Activated naive CD8-positive, alpha-beta T cell treated with anti-CD3 and anti-CD28 coated beads, Interleukin-2, amount 50 U/mL, for 24 hours (primary cell): ENCODE data around the gene POU4F3.

ENCODE experiments used
- ATAC-seq: fragments of 150-1000 bp; cut with Tn5 transposase; one replicate; pipeline ENCODE4 v1.10.0; 2021
- DNase-seq: peaks from one replicate; pipeline ENCODE4 v3.0.0; 2021
- H3K27ac Mint-ChIP-seq: one replicate; pipeline ENCODE4 v1.8.0; 2021; ENCODE audit warnings: mild to moderate bottlenecking, mixed read lengths
- H3K27me3 Mint-ChIP-seq: one replicate; pipeline ENCODE4 v1.8.0; 2021; ENCODE audit warnings: mixed read lengths
- H3K36me3 Mint-ChIP-seq: one replicate; pipeline ENCODE4 v1.8.0; 2021; ENCODE audit warnings: low read depth, mixed read lengths
- H3K4me1 Mint-ChIP-seq: one replicate; pipeline ENCODE4 v1.8.0; 2021; ENCODE audit warnings: mixed read lengths
- H3K4me3 Mint-ChIP-seq: one replicate; pipeline ENCODE4 v1.8.0; 2021; ENCODE audit warnings: mild to moderate bottlenecking, moderate library complexity, mixed read lengths
- H3K9me3 Mint-ChIP-seq: one replicate; pipeline ENCODE4 v1.8.0; 2021; ENCODE audit warnings: mixed read lengths

POU4F3 gene

GRCh38 chr5:146345578-146346366, 7.1 kb downstream of the POU4F3 start:
- no peak overlapping the region for H3K27ac Mint-ChIP-seq
- H3K9me3 Mint-ChIP-seq: no peaks in the 10 kb centered on the region
- peaks cover 67% of the 10 kb centered on the region for H3K27me3 Mint-ChIP-seq
- peak overlapping the region; percentile 26 for H3K4me3 Mint-ChIP-seq
- no peaks in the 10 kb centered on the region for H3K36me3 Mint-ChIP-seq
- peaks cover 14% of the 10 kb centered on the region for H3K4me1 Mint-ChIP-seq
- ATAC-seq: no peak
- no peak for DNase-seq

GRCh38 chr5:146357126-146357525, 18.5 kb downstream of the POU4F3 start:
- Mint-ChIP-seq H3K9me3 (no peaks in the 10 kb centered on the region), H3K27me3 (peaks cover 7% of the 10 kb centered on the region), H3K36me3 (no peaks in the 10 kb centered on the region), H3K4me3 (no peak overlapping the region), H3K4me1 (no peaks in the 10 kb centered on the region), H3K27ac (no peak overlapping the region)
- DNase-seq (no peak), ATAC-seq (no peak)

GRCh38 chr5:146359836-146360235, 21.2 kb downstream of the POU4F3 start:
- Mint-ChIP-seq H3K4me3 (no peak overlapping the region), H3K4me1 (no peaks in the 10 kb centered on the region), H3K36me3 (no peaks in the 10 kb centered on the region), H3K9me3 (no peaks in the 10 kb centered on the region), H3K27ac (no peak overlapping the region), H3K27me3 (peaks cover 10% of the 10 kb centered on the region)
- DNase-seq: no peak
- no peak for ATAC-seq

GRCh38 chr5:146363161-146363874, 24.7 kb downstream of the POU4F3 start:
- H3K36me3 Mint-ChIP-seq: no peaks in the 10 kb centered on the region
- H3K27ac Mint-ChIP-seq: no peak overlapping the region
- ATAC-seq: peak; percentile 65
- no peak for DNase-seq
- peaks cover 13% of the 10 kb centered on the region for H3K27me3 Mint-ChIP-seq
- H3K4me1 Mint-ChIP-seq: no peaks in the 10 kb centered on the region
- H3K9me3 Mint-ChIP-seq: no peaks in the 10 kb centered on the region
- no peak overlapping the region for H3K4me3 Mint-ChIP-seq

GRCh38 chr5:146365618-146366017, 27.0 kb downstream of the POU4F3 start:
- H3K4me3 Mint-ChIP-seq: no peak overlapping the region
- DNase-seq (no peak), ATAC-seq (no peak)
- no peaks in the 10 kb centered on the region for H3K36me3 Mint-ChIP-seq
- no peaks in the 10 kb centered on the region for H3K9me3 Mint-ChIP-seq
- H3K27ac Mint-ChIP-seq: no peak overlapping the region
- peaks cover 15% of the 10 kb centered on the region for H3K27me3 Mint-ChIP-seq
- no peaks in the 10 kb centered on the region for H3K4me1 Mint-ChIP-seq

GRCh38 chr5:146366904-146367303, 28.3 kb downstream of the POU4F3 start:
- H3K4me1 Mint-ChIP-seq: no peaks in the 10 kb centered on the region
- H3K9me3 Mint-ChIP-seq: no peaks in the 10 kb centered on the region
- H3K36me3 Mint-ChIP-seq: no peaks in the 10 kb centered on the region
- DNase-seq (no peak), ATAC-seq (no peak)
- H3K4me3 Mint-ChIP-seq: no peak overlapping the region
- no peak overlapping the region for H3K27ac Mint-ChIP-seq
- peaks cover 10% of the 10 kb centered on the region for H3K27me3 Mint-ChIP-seq

GRCh38 chr5:146368137-146368536, 29.5 kb downstream of the POU4F3 start:
- H3K36me3 Mint-ChIP-seq: no peaks in the 10 kb centered on the region
- ATAC-seq (no peak), DNase-seq (no peak)
- no peak overlapping the region for H3K27ac Mint-ChIP-seq
- no peaks in the 10 kb centered on the region for H3K9me3 Mint-ChIP-seq
- peaks cover 14% of the 10 kb centered on the region for H3K27me3 Mint-ChIP-seq
- no peaks in the 10 kb centered on the region for H3K4me1 Mint-ChIP-seq
- no peak overlapping the region for H3K4me3 Mint-ChIP-seq

GRCh38 chr5:146369691-146370090, 31.1 kb downstream of the POU4F3 start:
- no peaks in the 10 kb centered on the region for H3K4me1 Mint-ChIP-seq
- H3K27me3 Mint-ChIP-seq: peaks cover 11% of the 10 kb centered on the region
- no peak overlapping the region for H3K27ac Mint-ChIP-seq
- H3K9me3 Mint-ChIP-seq: no peaks in the 10 kb centered on the region
- H3K36me3 Mint-ChIP-seq: no peaks in the 10 kb centered on the region
- ATAC-seq (no peak), DNase-seq (no peak)
- no peak overlapping the region for H3K4me3 Mint-ChIP-seq

GRCh38 chr5:146376821-146377220, 38.2 kb downstream of the POU4F3 start:
- ATAC-seq: no peak
- no peak overlapping the region for H3K27ac Mint-ChIP-seq
- H3K36me3 Mint-ChIP-seq: no peaks in the 10 kb centered on the region
- no peak for DNase-seq
- peaks cover 7% of the 10 kb centered on the region for H3K9me3 Mint-ChIP-seq
- H3K27me3 Mint-ChIP-seq: peaks cover 18% of the 10 kb centered on the region
- H3K4me3 Mint-ChIP-seq: no peak overlapping the region
- no peaks in the 10 kb centered on the region for H3K4me1 Mint-ChIP-seq

GRCh38 chr5:146378986-146379385, 40.3 kb downstream of the POU4F3 start:
- ATAC-seq: no peak
- Mint-ChIP-seq H3K4me3 (no peak overlapping the region), H3K27me3 (peaks cover 14% of the 10 kb centered on the region), H3K36me3 (no peaks in the 10 kb centered on the region), H3K9me3 (peaks cover 7% of the 10 kb centered on the region), H3K27ac (no peak overlapping the region), H3K4me1 (no peaks in the 10 kb centered on the region)
- DNase-seq: no peak

GRCh38 chr5:146380714-146381113, 42.1 kb downstream of the POU4F3 start:
- H3K9me3 Mint-ChIP-seq: peaks cover 7% of the 10 kb centered on the region
- no peak overlapping the region for H3K4me3 Mint-ChIP-seq
- H3K27ac Mint-ChIP-seq: no peak overlapping the region
- H3K36me3 Mint-ChIP-seq: no peaks in the 10 kb centered on the region
- peaks cover 14% of the 10 kb centered on the region for H3K27me3 Mint-ChIP-seq
- DNase-seq: no peak
- no peak for ATAC-seq
- no peaks in the 10 kb centered on the region for H3K4me1 Mint-ChIP-seq

- Mint-ChIP-seq H3K27ac (no peak overlapping the region), H3K4me1 (no peaks in the 10 kb centered on the region), H3K36me3 (no peaks in the 10 kb centered on the region), H3K4me3 (no peak overlapping the region), H3K9me3 (no peaks in the 10 kb centered on the region), H3K27me3 (no peaks in the 10 kb centered on the region)
- DNase-seq: no peak
- no peak for ATAC-seq
Measured at GRCh38 chr5:146388386-146388785, 49.7 kb downstream of the POU4F3 start.

GRCh38 chr5:146390469-146390868, 51.8 kb downstream of the POU4F3 start:
- Mint-ChIP-seq H3K9me3 (no peaks in the 10 kb centered on the region), H3K27ac (no peak overlapping the region), H3K27me3 (peaks cover 9% of the 10 kb centered on the region), H3K36me3 (no peaks in the 10 kb centered on the region), H3K4me3 (no peak overlapping the region), H3K4me1 (no peaks in the 10 kb centered on the region)
- DNase-seq (no peak), ATAC-seq (no peak)
